ENCODE data around the gene STAMBP. TPM values are rescaled to one million over a fixed set of nuclear protein-coding genes. Genes with fewer than 3 reads are reported as not detected.

The STAMBP gene
- total RNA-seq, 1 experiment from 2014 or later: 32.2 TPM

GRCh38 chr2:73852020-73852419 is 23.3 kb downstream of the STAMBP start:
- no peaks in the 10 kb centered on the region for H3K9me3 ChIP-seq (ENCODE audit: low read length)
- H3K79me2 ChIP-seq (ENCODE audit: low read length): no peaks in the 10 kb centered on the region
- H3K4me3 ChIP-seq (ENCODE audit: low read length): no peak overlapping the region
- ATAC-seq: peak; percentile 94
- BruUV-seq (replicated peaks): no TSS peak
- no peaks in the 10 kb centered on the region for H4K20me1 ChIP-seq (ENCODE audit: low read length)
- no peaks in the 10 kb centered on the region for H3K27me3 ChIP-seq (ENCODE audit: low read length)
- TF ChIP-seq CTCF (conservative IDR thresholded peaks at IDR 0.05; ENCODE audit: low read depth, low read length): no peak
- TF ChIP-seq EZH2phosphoT487 (IDR thresholded peaks at IDR 0.05; ENCODE audit: borderline replicate concordance, low read length): no peak
- TF ChIP-seq EZH2 (IDR thresholded peaks at IDR 0.05; ENCODE audit: low read length, unreplicated experiment): no peak
- no peak overlapping the region for H3K9ac ChIP-seq (ENCODE audit: low read length)
- ChIA-PET POLR2A (ENCODE audit: unreplicated experiment) (no interaction called here), CTCF (no interaction called here)
- H3F3A ChIP-seq (ENCODE audit: low read length, unreplicated experiment): no peaks in the 10 kb centered on the region
- H2AFZ ChIP-seq (ENCODE audit: low read length): no peak overlapping the region
- H3K27ac ChIP-seq (ENCODE audit: low read length): peak overlapping the region; percentile 42
- intact Hi-C loops (cut with micrococcal nuclease): loop anchor here (5.0 kb wide), 1 partner anchor 85 kb away; no protein-coding TSS in a partner anchor
- H3K9me2 ChIP-seq (replicated peaks; ENCODE audit: low read length): no peaks in the 10 kb centered on the region
- H3K36me3 ChIP-seq (ENCODE audit: low read depth, low read length): peaks cover 28% of the 10 kb centered on the region
- peak overlapping the region; percentile 39; the same call in 1 of the 2 replicates for H3K4me2 ChIP-seq (ENCODE audit: low read length)
- peak; percentile 86 for DNase-seq
- H3K4me1 ChIP-seq (ENCODE audit: insufficient read depth, low read length): peaks cover 18% of the 10 kb centered on the region

- no peaks in the 10 kb centered on the region for H3K27me3 ChIP-seq (ENCODE audit: low read length)
- TF ChIP-seq EZH2 (IDR thresholded peaks at IDR 0.05; ENCODE audit: low read length, unreplicated experiment) (no peak), EZH2phosphoT487 (IDR thresholded peaks at IDR 0.05; ENCODE audit: borderline replicate concordance, low read length) (no peak), CTCF (conservative IDR thresholded peaks at IDR 0.05; ENCODE audit: low read depth, low read length) (no peak)
- no peaks in the 10 kb centered on the region for H3F3A ChIP-seq (ENCODE audit: low read length, unreplicated experiment)
- POLR2A ChIA-PET (ENCODE audit: unreplicated experiment): no interaction called here
- no peaks in the 10 kb centered on the region for H3K9me2 ChIP-seq (replicated peaks; ENCODE audit: low read length)
- no peaks in the 10 kb centered on the region for H3K79me2 ChIP-seq (ENCODE audit: low read length)
- H3K27ac ChIP-seq (ENCODE audit: low read length): no peak overlapping the region
- H3K36me3 ChIP-seq (ENCODE audit: low read depth, low read length): peaks cover 25% of the 10 kb centered on the region
- H3K4me2 ChIP-seq (ENCODE audit: low read length): no peak overlapping the region
- intact Hi-C loops (cut with micrococcal nuclease): no loop called here
- peaks cover 31% of the 10 kb centered on the region for H3K4me1 ChIP-seq (ENCODE audit: insufficient read depth, low read length)
- H3K4me3 ChIP-seq (ENCODE audit: low read length): no peak overlapping the region
- H3K9me3 ChIP-seq (ENCODE audit: low read length): no peaks in the 10 kb centered on the region
- H2AFZ ChIP-seq (ENCODE audit: low read length): no peak overlapping the region
- CTCF ChIA-PET: no interaction called here
- no peak for DNase-seq
- H3K9ac ChIP-seq (ENCODE audit: low read length): no peak overlapping the region
- no peak for ATAC-seq
- H4K20me1 ChIP-seq (ENCODE audit: low read length): no peaks in the 10 kb centered on the region
- BruUV-seq (replicated peaks): no TSS peak
Observed at GRCh38 chr2:73855526-73855925, 26.8 kb downstream of the STAMBP start.

- no peaks in the 10 kb centered on the region for H3K9me3 ChIP-seq (ENCODE audit: low read length)
- no peaks in the 10 kb centered on the region for H3K27me3 ChIP-seq (ENCODE audit: low read length)
- no peaks in the 10 kb centered on the region for H3K79me2 ChIP-seq (ENCODE audit: low read length)
- H3K9ac ChIP-seq (ENCODE audit: low read length): no peak overlapping the region
- DNase-seq (no peak), ATAC-seq (no peak)
- no peaks in the 10 kb centered on the region for H4K20me1 ChIP-seq (ENCODE audit: low read length)
- no peak for TF ChIP-seq CTCF (conservative IDR thresholded peaks at IDR 0.05; ENCODE audit: low read depth, low read length)
- TF ChIP-seq EZH2 (IDR thresholded peaks at IDR 0.05; ENCODE audit: low read length, unreplicated experiment): no peak
- no peak for TF ChIP-seq EZH2phosphoT487 (IDR thresholded peaks at IDR 0.05; ENCODE audit: borderline replicate concordance, low read length)
- no peaks in the 10 kb centered on the region for H3K9me2 ChIP-seq (replicated peaks; ENCODE audit: low read length)
- no peak overlapping the region for H3K4me3 ChIP-seq (ENCODE audit: low read length)
- no peak overlapping the region for H3K27ac ChIP-seq (ENCODE audit: low read length)
- H3K36me3 ChIP-seq (ENCODE audit: low read depth, low read length): peaks cover 24% of the 10 kb centered on the region
- no peak overlapping the region for H2AFZ ChIP-seq (ENCODE audit: low read length)
- no TSS peak for BruUV-seq (replicated peaks)
- ChIA-PET CTCF (no interaction called here), POLR2A (ENCODE audit: unreplicated experiment) (no interaction called here)
- intact Hi-C loops (cut with micrococcal nuclease): no loop called here
- H3F3A ChIP-seq (ENCODE audit: low read length, unreplicated experiment): no peaks in the 10 kb centered on the region
- no peak overlapping the region for H3K4me2 ChIP-seq (ENCODE audit: low read length)
- peaks cover 26% of the 10 kb centered on the region for H3K4me1 ChIP-seq (ENCODE audit: insufficient read depth, low read length)
Observed at GRCh38 chr2:73856214-73856613, 27.5 kb downstream of the STAMBP start.

Data from PC-3 (cell line).